Thyroid gland (tissue), 4 donors: ENCODE data around the gene GRAMD4. TPM values are rescaled to one million over a fixed set of nuclear protein-coding genes. Genes with fewer than 3 reads are reported as not detected.

Experiments used
- DNase-seq, 2 donors: peaks; one replicate each; pipeline ENCODE4 v3.0.0-alpha.2; 2019
- H3K27ac ChIP-seq, 3 donors: fragments of 200-600 bp; sonication (generic); 1 replicate in 2 of 3; 2 replicates in 1 of 3; pipeline ENCODE4 v1.5.1; 2016 to 2019; ENCODE audit warnings: mild to moderate bottlenecking in 1 of 3, moderate library complexity in 1 of 3
- H3K27me3 ChIP-seq: fragments of 200-600 bp; sonication (generic); one replicate; pipeline ENCODE4 v1.5.1; 2019
- H3K36me3 ChIP-seq, 2 donors: fragments of 200-600 bp; sonication (generic); one replicate each; pipeline ENCODE4 v1.5.1; 2016 to 2019
- H3K4me1 ChIP-seq, 2 donors: fragments of 200-600 bp; sonication (generic); one replicate each; pipeline ENCODE4 v1.5.1; 2017 to 2019
- H3K4me3 ChIP-seq, 3 donors: fragments of 200-600 bp; sonication (generic); replicated peaks in 1 of 3; 1 replicate in 2 of 3; 2 replicates in 1 of 3; pipeline ENCODE4 v1.5.1; 2016; ENCODE audit warnings: mild to moderate bottlenecking in 1 of 3
- H3K9me3 ChIP-seq: fragments of 200-600 bp; sonication (generic); one replicate; pipeline ENCODE4 v1.5.1; 2017
- POLR2A ChIP-seq, 2 donors: fragments of 450-650 bp; IDR thresholded peaks; one replicate each; pipeline ENCODE4 v1.6.1; 2017; ENCODE audit warnings: antibody characterized with exemption in 2 of 2, mild to moderate bottlenecking in 2 of 2, moderate library complexity in 1 of 2
- WGBS, 2 donors: methylation state at CpG; one replicate each; pipeline ENCODE4 v1.1.5; 2017; 5-methylcytosine and 5-hydroxymethylcytosine counted together
- intact Hi-C: fragments of 100-400 bp; cut with DNase I; formaldehyde crosslinking; loops from one replicate; pipeline ENCODE4 v1.15.1; 2023
- total RNA-seq, 4 donors: library from RNA; depleted of rRNA; stranded (reverse); fragments of >200 nt; gene quantifications; one replicate each; pipeline ENCODE4 v1.2.3, GENCODE V29; 2016
- TF ChIP-seq, protein P1 (sequence below), 6 experiments: fragments of 200-600 bp in 3 of 6; fragments of 450-650 bp in 3 of 6; sonication (generic) in 3 of 6; IDR thresholded peaks; one replicate each; pipeline ENCODE4 v1.5.1; 2016 to 2019; ENCODE audit warnings: antibody characterized with exemption in 6 of 6, mild to moderate bottlenecking in 2 of 6, inconsistent platforms in 1 of 6, moderate library complexity in 1 of 6

GRAMD4 gene
- total RNA-seq, 4 donors from 2014 or later: 33.5 to 193 (median 62.1) TPM

DNA sequence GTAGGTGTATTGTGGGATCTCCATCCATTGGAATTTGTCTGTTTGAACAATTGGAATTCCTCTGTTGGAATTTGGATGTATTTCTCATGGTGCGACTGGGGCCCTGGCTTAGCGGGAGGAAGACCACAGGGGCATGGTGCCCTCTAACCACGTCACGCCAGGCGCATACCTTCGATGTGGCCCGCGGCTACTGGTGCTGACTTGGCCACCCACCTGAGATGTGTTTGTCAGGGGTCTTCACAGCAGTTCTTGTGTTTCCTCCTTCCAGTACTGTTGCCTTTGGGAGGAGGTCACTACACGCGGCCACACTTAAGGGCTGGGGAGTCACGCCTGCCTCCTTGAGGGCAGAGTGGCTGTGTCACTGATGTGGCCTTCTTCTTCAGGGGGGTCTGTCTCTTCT, 36.6 kb upstream of the GRAMD4 start:
- Histone ChIP-seq H3K27ac (no peak overlapping the region), H3K27me3 (no peaks in the 10 kb centered on the region), H3K4me1 (peaks cover 73 to 84% of the 10 kb centered on the region in 2 donors), H3K36me3 (no peaks in the 10 kb centered on the region), H3K9me3 (no peaks in the 10 kb centered on the region), H3K4me3 (no peak overlapping the region)
- TF ChIP-seq, protein P1, sequence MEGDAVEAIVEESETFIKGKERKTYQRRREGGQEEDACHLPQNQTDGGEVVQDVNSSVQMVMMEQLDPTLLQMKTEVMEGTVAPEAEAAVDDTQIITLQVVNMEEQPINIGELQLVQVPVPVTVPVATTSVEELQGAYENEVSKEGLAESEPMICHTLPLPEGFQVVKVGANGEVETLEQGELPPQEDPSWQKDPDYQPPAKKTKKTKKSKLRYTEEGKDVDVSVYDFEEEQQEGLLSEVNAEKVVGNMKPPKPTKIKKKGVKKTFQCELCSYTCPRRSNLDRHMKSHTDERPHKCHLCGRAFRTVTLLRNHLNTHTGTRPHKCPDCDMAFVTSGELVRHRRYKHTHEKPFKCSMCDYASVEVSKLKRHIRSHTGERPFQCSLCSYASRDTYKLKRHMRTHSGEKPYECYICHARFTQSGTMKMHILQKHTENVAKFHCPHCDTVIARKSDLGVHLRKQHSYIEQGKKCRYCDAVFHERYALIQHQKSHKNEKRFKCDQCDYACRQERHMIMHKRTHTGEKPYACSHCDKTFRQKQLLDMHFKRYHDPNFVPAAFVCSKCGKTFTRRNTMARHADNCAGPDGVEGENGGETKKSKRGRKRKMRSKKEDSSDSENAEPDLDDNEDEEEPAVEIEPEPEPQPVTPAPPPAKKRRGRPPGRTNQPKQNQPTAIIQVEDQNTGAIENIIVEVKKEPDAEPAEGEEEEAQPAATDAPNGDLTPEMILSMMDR (IDR thresholded peaks at IDR 0.05): no peak
- no peak for TF ChIP-seq POLR2A (IDR thresholded peaks at IDR 0.05)
- 93 to 97% methylated on average over 11 of the region's 11 CpGs for WGBS, 2 donors
- DNase-seq: no peak
- intact Hi-C loops: no loop called here

DNA sequence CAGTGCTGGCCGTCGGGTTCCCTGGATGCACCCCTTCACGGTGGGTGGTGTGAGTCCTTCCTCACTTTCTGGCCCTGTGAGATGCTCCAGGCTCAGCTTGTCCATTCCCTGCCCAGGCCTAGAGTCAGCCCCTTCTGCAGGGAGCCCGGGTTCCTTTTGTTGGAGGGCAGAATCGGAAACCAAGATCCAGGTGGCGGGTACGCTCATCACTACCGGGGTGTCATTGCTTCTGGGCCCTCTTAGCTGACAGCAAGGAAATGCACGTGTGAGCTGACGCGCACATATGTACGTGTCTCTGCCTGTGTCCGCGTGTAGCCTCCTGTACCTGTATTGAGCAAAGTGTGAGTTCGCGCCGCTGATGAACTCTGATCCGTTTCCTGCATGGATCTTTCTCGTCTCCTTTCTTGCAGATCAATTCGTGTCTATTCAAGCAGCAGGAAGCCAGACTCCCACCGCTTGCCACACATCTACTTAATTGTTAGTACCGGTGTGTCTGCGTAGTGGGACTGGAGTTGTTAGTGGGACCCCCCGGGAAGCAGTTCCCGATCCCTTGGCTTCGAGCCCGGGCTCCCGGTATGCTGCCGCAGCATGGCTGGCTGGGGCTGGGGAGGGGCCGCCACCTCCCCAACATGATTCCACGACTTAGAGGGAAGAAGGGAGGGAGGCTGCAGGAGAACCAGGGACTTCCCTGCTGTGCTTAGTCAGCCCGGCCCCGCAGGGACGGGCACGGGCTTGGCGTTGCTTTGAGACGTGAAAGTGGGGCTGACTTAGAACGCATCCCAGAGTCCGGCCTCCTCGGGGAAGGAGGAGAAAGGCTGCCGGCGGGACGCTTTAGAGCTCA, 35.9 kb upstream of the GRAMD4 start:
- H3K27ac ChIP-seq: no peak overlapping the region
- no peaks in the 10 kb centered on the region for H3K36me3 ChIP-seq
- intact Hi-C loops: no loop called here
- no peaks in the 10 kb centered on the region for H3K9me3 ChIP-seq
- WGBS, 2 donors: 56 to 60% methylated on average over 43 of the region's 43 CpGs
- no peak for TF ChIP-seq POLR2A (IDR thresholded peaks at IDR 0.05)
- TF ChIP-seq, protein P1 (IDR thresholded peaks at IDR 0.05): no peak
- H3K4me3 ChIP-seq: no peak overlapping the region
- H3K4me1 ChIP-seq: peaks cover 74 to 84% of the 10 kb centered on the region in 2 donors
- H3K27me3 ChIP-seq: no peaks in the 10 kb centered on the region
- peak in 1 of 2 donors; percentile 54 for DNase-seq

DNA sequence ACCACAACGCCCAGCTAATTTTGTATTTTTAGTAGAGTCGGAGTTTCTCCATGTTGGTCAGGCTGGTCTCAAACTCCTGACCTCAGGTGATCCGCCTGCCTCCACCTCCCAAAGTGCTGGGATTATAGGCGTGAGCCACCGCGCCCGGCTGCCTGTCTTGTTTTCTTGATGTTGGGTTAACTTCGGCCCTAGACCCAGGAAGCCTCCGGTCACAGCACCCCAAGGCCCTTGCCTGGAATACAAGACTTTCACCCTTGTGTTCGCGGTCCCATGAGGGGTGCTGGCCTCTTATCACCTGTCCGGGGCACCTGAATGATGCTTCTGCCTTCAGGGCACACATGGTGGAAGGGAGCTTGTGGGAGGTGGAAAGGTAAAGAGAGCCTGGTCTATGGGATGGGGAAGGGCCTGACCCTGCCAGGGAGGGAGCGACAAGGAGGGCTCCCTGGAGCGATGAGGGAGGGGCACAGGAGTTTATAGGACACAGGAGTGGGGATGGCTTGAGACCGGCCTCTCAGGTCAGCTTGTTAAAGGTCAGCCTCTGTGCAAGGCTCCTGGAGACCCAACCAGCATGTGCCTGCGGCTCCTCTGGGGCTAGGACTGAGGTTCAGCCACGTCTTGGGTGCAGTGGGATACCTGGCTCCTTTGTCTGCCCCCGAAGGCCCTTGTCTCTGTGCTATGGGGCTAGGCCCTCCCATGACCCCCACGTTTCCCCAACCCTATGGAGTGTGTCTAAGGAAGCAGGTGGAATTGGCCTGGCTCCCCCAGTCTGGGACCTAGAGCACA, 34.7 kb upstream of the GRAMD4 start:
- DNase-seq: peak in 1 of 2 donors; percentile 2
- WGBS, 2 donors: 92 to 94% methylated on average over 17 to 18 of the region's 19 CpGs
- no peak overlapping the region for H3K27ac ChIP-seq
- no peak for TF ChIP-seq POLR2A (IDR thresholded peaks at IDR 0.05)
- TF ChIP-seq, protein P1 (IDR thresholded peaks at IDR 0.05): no peak
- H3K36me3 ChIP-seq: no peaks in the 10 kb centered on the region
- intact Hi-C loops: no loop called here
- no peaks in the 10 kb centered on the region for H3K9me3 ChIP-seq
- no peaks in the 10 kb centered on the region for H3K27me3 ChIP-seq
- H3K4me1 ChIP-seq: peaks cover 73 to 84% of the 10 kb centered on the region in 2 donors
- H3K4me3 ChIP-seq: no peak overlapping the region

DNA sequence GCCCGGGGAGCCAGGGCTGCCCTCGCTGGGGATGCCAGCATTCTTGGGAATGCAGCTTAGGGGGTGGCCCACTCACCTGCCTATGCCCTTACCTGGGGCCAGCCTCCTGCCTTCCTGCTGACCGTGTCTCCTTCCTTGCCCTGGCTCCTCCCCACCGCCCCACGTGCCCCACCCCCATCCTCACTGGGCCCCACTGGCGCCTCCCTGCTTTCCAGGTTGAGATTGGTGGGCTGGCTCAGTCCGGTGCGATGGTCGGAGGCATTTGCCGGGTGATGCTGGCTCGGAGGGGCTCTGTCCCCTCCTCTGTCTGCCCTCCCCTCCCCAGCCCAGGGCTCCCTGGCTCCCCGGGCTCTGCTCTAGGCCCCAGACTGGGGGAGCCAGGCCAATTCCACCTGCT, 34.1 kb upstream of the GRAMD4 start:
- DNase-seq: peak in 1 of 2 donors; percentile 39
- no peak for TF ChIP-seq POLR2A (IDR thresholded peaks at IDR 0.05)
- TF ChIP-seq, protein P1 (IDR thresholded peaks at IDR 0.05): no peak

More for the DNA sequence above, 34.1 kb upstream of the GRAMD4 start:
- peaks cover 74 to 83% of the 10 kb centered on the region in 2 donors for H3K4me1 ChIP-seq
- H3K4me3 ChIP-seq: no peak overlapping the region
- intact Hi-C loops: no loop called here
- H3K27ac ChIP-seq: peak overlapping the region in 1 of 3 donors; percentile 81
- H3K9me3 ChIP-seq: no peaks in the 10 kb centered on the region
- H3K36me3 ChIP-seq: no peaks in the 10 kb centered on the region
- no peaks in the 10 kb centered on the region for H3K27me3 ChIP-seq
- WGBS, 2 donors: 56 to 57% methylated on average over 1 to 8 of the region's 12 CpGs
